Upper lobe of left lung (tissue), 6 donors: ENCODE data around the gene SLC25A25. TPM values are rescaled to one million over a fixed set of nuclear protein-coding genes. Genes with fewer than 3 reads are reported as not detected.
A peak's percentile ranks its signal among the peaks of the same experiment; 100 is the strongest.

Source experiments
- ATAC-seq, 2 donors: fragments of 200-7000 bp; cut with Tn5 transposase; one replicate each; pipeline ENCODE4 v1.9.1; 2022; ENCODE audit warnings: mild to moderate bottlenecking in 2 of 2, moderate library complexity in 2 of 2; ENCODE audit not compliant: low FRiP score in 2 of 2
- DNase-seq, 2 donors: peaks; one replicate each; pipeline ENCODE4 v3.0.0-alpha.2; 2019 to 2020
- H3K27ac ChIP-seq, 4 donors: fragments of 200-600 bp; sonication (generic); one replicate each; pipeline ENCODE4 v1.5.1; 2016 to 2019
- H3K27me3 ChIP-seq, 4 donors: fragments of 200-600 bp; sonication (generic); one replicate each; pipeline ENCODE4 v1.5.1; 2017 to 2019
- H3K36me3 ChIP-seq, 4 donors: fragments of 200-600 bp; sonication (generic); one replicate each; pipeline ENCODE4 v1.5.1; 2016 to 2019
- H3K4me1 ChIP-seq, 4 donors: fragments of 200-600 bp; sonication (generic); one replicate each; pipeline ENCODE4 v1.5.1; 2018 to 2019
- H3K4me3 ChIP-seq, 4 donors: fragments of 200-600 bp; sonication (generic); one replicate each; pipeline ENCODE4 v1.5.1; 2017 to 2019; ENCODE audit warnings: mild to moderate bottlenecking in 2 of 4, moderate library complexity in 1 of 4
- H3K9me3 ChIP-seq, 4 donors: fragments of 200-600 bp; sonication (generic); one replicate each; pipeline ENCODE4 v1.5.1; 2018 to 2019
- CTCF ChIP-seq, 6 experiments: fragments of 450-650 bp in 4 of 6; fragments of 200-600 bp in 2 of 6; sonication (generic) in 2 of 6; IDR thresholded peaks; one replicate each; pipeline ENCODE4 v1.5.1; 2016 to 2019; ENCODE audit warnings: antibody characterized with exemption in 6 of 6
- EP300 ChIP-seq, 4 donors: sonication (generic); formaldehyde crosslinking; IDR thresholded peaks; one replicate each; pipeline ENCODE4 v1.5.1; 2017; ENCODE audit warnings: antibody characterized with exemption in 4 of 4, control low read depth in 2 of 4
- POLR2A ChIP-seq, 4 donors: fragments of 450-650 bp; IDR thresholded peaks; one replicate each; pipeline ENCODE4 v1.5.1; 2016 to 2017; ENCODE audit warnings: antibody characterized with exemption in 4 of 4, mild to moderate bottlenecking in 2 of 4
- POLR2AphosphoS5 ChIP-seq, 2 donors: sonication (generic); formaldehyde crosslinking; IDR thresholded peaks; one replicate each; pipeline ENCODE4 v1.5.1; 2017; ENCODE audit warnings: antibody characterized with exemption in 2 of 2
- WGBS, 2 donors: methylation state at CpG; one replicate each; pipeline ENCODE4 v1.1.5; 2017 to 2018; 5-methylcytosine and 5-hydroxymethylcytosine counted together
- total RNA-seq, 6 donors: library from RNA; depleted of rRNA in 4 of 6; stranded (reverse); fragments of >200 nt in 4 of 6; gene quantifications; one replicate each; pipeline versions ENCODE4 v1.1.0 to v1.2.1, GENCODE V29; 2016 to 2021
- donor health status: DM: no; HTN: no; CAD: no; lungs with moderate emphysema.
- donor health status: DM: no; HTN: yes; CAD: no; lungs with severe emphysema.

SLC25A25 gene
- total RNA-seq, 6 donors from 2014 or later = 23.6 to 40.2 (median 33.7) TPM

- H3K36me3 ChIP-seq = peaks cover 0 to 7% (median 2%) of the 10 kb centered on the region in 4 donors
- no peak overlapping the region for H3K4me3 ChIP-seq
- H3K9me3 ChIP-seq = no peaks in the 10 kb centered on the region
- H3K27ac ChIP-seq = no peak overlapping the region
- DNase-seq (peak in 1 of 2 donors; percentile 62), ATAC-seq (no peak)
- no peak for TF ChIP-seq POLR2A (IDR thresholded peaks at IDR 0.05)
- no peak for TF ChIP-seq POLR2AphosphoS5 (IDR thresholded peaks at IDR 0.05)
- TF ChIP-seq CTCF (IDR thresholded peaks at IDR 0.05) = no peak
- no peak for TF ChIP-seq EP300 (IDR thresholded peaks at IDR 0.05)
- H3K4me1 ChIP-seq = peaks cover 3 to 9% (median 7%) of the 10 kb centered on the region in 4 donors
- H3K27me3 ChIP-seq = no peaks in the 10 kb centered on the region
- WGBS, 2 donors = 83 to 86% methylated on average over 15 to 29 of the region's 29 CpGs
These were observed 46.5 kb downstream of the SLC25A25 start for GRCh38 chr9:128114326-128115186.

- Histone ChIP-seq H3K27me3 (no peaks in the 10 kb centered on the region), H3K36me3 (peaks cover 0 to 7% (median 3%) of the 10 kb centered on the region in 4 donors), H3K9me3 (no peaks in the 10 kb centered on the region), H3K4me3 (no peak overlapping the region), H3K4me1 (peaks cover 3 to 9% (median 7%) of the 10 kb centered on the region in 4 donors), H3K27ac (no peak overlapping the region)
- ATAC-seq (peak in 1 of 2 donors; percentile 6), DNase-seq (peak in 1 of 2 donors; percentile 66)
- TF ChIP-seq EP300 (IDR thresholded peaks at IDR 0.05) (no peak), POLR2AphosphoS5 (IDR thresholded peaks at IDR 0.05) (peak; percentile 38 to 53)
- WGBS, 2 donors = 75 to 84% methylated on average over 14 to 19 of the region's 26 CpGs
These were observed 47.4 kb downstream of the SLC25A25 start for GRCh38 chr9:128115187-128116103.

- Histone ChIP-seq H3K4me1 (peaks cover 3 to 9% (median 7%) of the 10 kb centered on the region in 4 donors), H3K27me3 (no peaks in the 10 kb centered on the region), H3K4me3 (no peak overlapping the region), H3K36me3 (peaks cover 0 to 16% (median 7%) of the 10 kb centered on the region in 4 donors), H3K27ac (no peak overlapping the region), H3K9me3 (no peaks in the 10 kb centered on the region)
- 89% methylated on average over 16 of the region's 16 CpGs for WGBS, 2 donors
- TF ChIP-seq CTCF (IDR thresholded peaks at IDR 0.05) (no peak), POLR2AphosphoS5 (IDR thresholded peaks at IDR 0.05) (no peak), POLR2A (IDR thresholded peaks at IDR 0.05) (no peak), EP300 (IDR thresholded peaks at IDR 0.05) (no peak)
- DNase-seq = no peak
- no peak for ATAC-seq
These were observed 48.4 kb downstream of the SLC25A25 start for GRCh38 chr9:128116104-128117083.

DNA sequence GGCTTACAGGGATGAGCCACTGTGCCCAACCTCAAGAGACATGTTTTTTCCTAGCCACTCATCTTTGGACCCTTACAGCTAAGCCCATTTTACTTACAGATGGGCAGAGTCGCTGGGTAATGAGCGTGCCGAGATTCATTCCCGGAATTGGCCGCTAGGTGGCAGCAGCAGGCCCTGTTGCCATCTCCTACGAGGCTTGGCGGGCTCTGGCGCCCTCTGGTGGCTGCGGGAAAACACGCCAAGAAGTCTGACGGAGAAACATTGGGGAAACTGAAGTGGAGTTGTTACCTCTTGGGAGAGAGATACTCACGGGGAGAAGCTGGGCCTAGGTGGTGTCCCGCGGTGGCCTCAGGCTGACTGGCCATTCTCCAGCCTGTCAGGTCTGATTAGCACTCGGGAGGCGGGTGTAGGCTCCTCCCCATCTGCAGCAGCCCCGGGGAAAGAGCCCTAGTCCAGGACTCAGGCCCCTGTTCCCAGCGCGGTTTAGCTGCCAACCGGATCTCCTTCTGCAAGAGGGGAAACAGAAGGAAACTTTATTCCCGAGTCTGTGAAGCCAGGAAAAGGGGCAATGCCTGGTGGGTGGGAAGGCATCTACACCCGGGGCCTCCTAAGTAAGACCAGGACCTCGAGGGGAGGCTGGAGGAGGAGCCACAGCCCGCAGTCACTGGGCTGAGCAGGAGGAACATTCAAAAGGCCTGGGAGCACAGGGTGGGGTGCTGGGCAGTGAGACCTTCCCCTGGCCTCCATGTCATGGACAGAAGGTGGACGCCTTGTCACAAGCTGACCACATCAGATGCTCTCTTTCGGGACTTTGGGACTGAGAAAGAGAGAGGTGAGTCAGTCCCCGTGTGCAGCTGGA, 49.8 kb downstream of the SLC25A25 start:
- H3K4me1 ChIP-seq = peaks cover 3 to 9% (median 7%) of the 10 kb centered on the region in 4 donors
- H3K9me3 ChIP-seq = no peaks in the 10 kb centered on the region
- WGBS, 2 donors = 12 to 15% methylated on average over 23 to 27 of the region's 27 CpGs
- H3K36me3 ChIP-seq = peaks cover 4 to 31% (median 20%) of the 10 kb centered on the region in 4 donors
- no peaks in the 10 kb centered on the region for H3K27me3 ChIP-seq
- H3K4me3 ChIP-seq = no peak overlapping the region
- ATAC-seq = peak; percentile 91 to 93
- peak overlapping the region in 1 of 4 donors; percentile 13 for H3K27ac ChIP-seq
- DNase-seq = peak; percentile 95 to 97
- no peak for TF ChIP-seq POLR2A (IDR thresholded peaks at IDR 0.05)
- peak; percentile 99 to 100 (median 100) for TF ChIP-seq CTCF (IDR thresholded peaks at IDR 0.05)
- TF ChIP-seq POLR2AphosphoS5 (IDR thresholded peaks at IDR 0.05) = no peak
- no peak for TF ChIP-seq EP300 (IDR thresholded peaks at IDR 0.05)
